CD4-positive, alpha-beta T cell treated with Interleukin-1 beta for 1 hour (primary cell): Measurements from ENCODE around the gene C3AR1.
A peak's percentile ranks its signal among the peaks of the same experiment; 100 is the strongest.
"Not testable (repeated sequence)": the region's sequence is repeated elsewhere in the genome, so short reads cannot be mapped to it uniquely, and the experiment has no call there.

Experiments used
- DNase-seq, 2 donors: peaks; one replicate each; pipeline ENCODE4 v3.0.0-alpha.2; 2020 to 2022

The C3AR1 gene

GRCh38 chr12:8065991-8066594 is at the start of gene C3AR1:
Gene C3AR1, minus strand, starts transcription at chr12:8066359. Its CDS starts 6,174 bp downstream, at chr12:8060185.
- peak; percentile 53 to 76 for DNase-seq

- not testable (repeated sequence) for DNase-seq
Measured at GRCh38 chr12:8113117-8113516, 47.0 kb upstream of the C3AR1 start.

- peak; percentile 75 to 80 for DNase-seq
Measured at GRCh38 chr12:8108808-8109398, 42.7 kb upstream of the C3AR1 start.

GRCh38 chr12:8099235-8099634 is 33.1 kb upstream of the C3AR1 start:
- DNase-seq = no peak

- no peak for DNase-seq
Measured at GRCh38 chr12:8096281-8096915, 30.2 kb upstream of the C3AR1 start.

GRCh38 chr12:8093291-8093690 is 27.1 kb upstream of the C3AR1 start:
- no peak for DNase-seq

GRCh38 chr12:8089716-8090115 is 23.6 kb upstream of the C3AR1 start:
- DNase-seq = no peak

- DNase-seq = not testable (repeated sequence)
Measured at GRCh38 chr12:8089277-8089676, 23.1 kb upstream of the C3AR1 start.

- DNase-seq = peak; percentile 42 to 58
Measured at GRCh38 chr12:8088574-8088973, 22.4 kb upstream of the C3AR1 start.

GRCh38 chr12:8087666-8088065 is 21.5 kb upstream of the C3AR1 start:
- DNase-seq = no peak

GRCh38 chr12:8084351-8084750 is 18.2 kb upstream of the C3AR1 start:
- not testable (repeated sequence) for DNase-seq

- DNase-seq = no peak
Measured at GRCh38 chr12:8082808-8083100, 16.6 kb upstream of the C3AR1 start.

GRCh38 chr12:8081251-8081920 is 15.2 kb upstream of the C3AR1 start:
- DNase-seq = peak; percentile 34 to 51

- no peak for DNase-seq
Measured at GRCh38 chr12:8080120-8080519, 14.0 kb upstream of the C3AR1 start.

GRCh38 chr12:8078916-8079315 is 12.8 kb upstream of the C3AR1 start:
- no peak for DNase-seq

GRCh38 chr12:8078398-8078797 is 12.2 kb upstream of the C3AR1 start:
- peak; percentile 77 to 78 for DNase-seq

- DNase-seq = peak in 1 of 2 donors; percentile 14
Measured at GRCh38 chr12:8077207-8077606, 11.0 kb upstream of the C3AR1 start.

- no peak for DNase-seq
Measured at GRCh38 chr12:8076366-8076765, 10.2 kb upstream of the C3AR1 start.

- no peak for DNase-seq
Measured at GRCh38 chr12:8075935-8076334, 9.8 kb upstream of the C3AR1 start.

GRCh38 chr12:8071820-8072219 is 5.7 kb upstream of the C3AR1 start:
- DNase-seq = not testable (repeated sequence)

- DNase-seq = no peak
Measured at GRCh38 chr12:8069582-8069981, 3.4 kb upstream of the C3AR1 start.

- DNase-seq = no peak
Measured at GRCh38 chr12:8064131-8064530, 2.0 kb downstream of the C3AR1 start.

- DNase-seq = no peak
Measured at GRCh38 chr12:8058506-8058905, 7.7 kb downstream of the C3AR1 start.

- peak in 1 of 2 donors; percentile 43 for DNase-seq
Measured at GRCh38 chr12:8057839-8058238, 8.3 kb downstream of the C3AR1 start.
